HG03442 (cell line): ENCODE data around the gene CYP27C1.
A peak's percentile ranks its signal among the peaks of the same experiment; 100 is the strongest.
"Not testable (repeated sequence)": the region's sequence is repeated elsewhere in the genome, so short reads cannot be mapped to it uniquely, and the experiment has no call there.

Source experiments
- ATAC-seq: cut with Tn5 transposase; IDR thresholded peaks from one replicate; pipeline ENCODE4 v1.9.1; 2021; ENCODE audit warnings: mild to moderate bottlenecking, moderate library complexity; ENCODE audit not compliant: unreplicated experiment

CYP27C1 gene

DNA sequence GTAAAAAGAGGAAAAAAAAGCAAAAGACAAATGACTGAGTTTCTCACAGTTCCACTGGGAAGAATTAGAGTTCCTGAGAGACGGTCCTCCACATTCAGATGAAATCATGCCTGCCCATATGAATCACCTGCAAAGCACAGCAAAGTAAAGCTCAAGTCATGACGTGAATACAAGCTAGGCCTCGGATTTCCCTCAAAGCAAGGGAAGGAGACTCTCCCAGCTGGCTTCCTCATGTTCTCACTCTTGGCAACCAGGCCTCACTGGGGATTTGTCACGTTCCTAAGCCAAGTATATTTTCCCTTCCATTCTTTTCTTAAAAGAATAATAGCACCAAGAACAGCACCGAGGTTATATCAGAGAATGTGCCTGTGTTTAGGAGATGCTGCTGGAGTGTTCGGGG is 47.0 kb downstream of the CYP27C1 start:
- no peak for ATAC-seq

DNA sequence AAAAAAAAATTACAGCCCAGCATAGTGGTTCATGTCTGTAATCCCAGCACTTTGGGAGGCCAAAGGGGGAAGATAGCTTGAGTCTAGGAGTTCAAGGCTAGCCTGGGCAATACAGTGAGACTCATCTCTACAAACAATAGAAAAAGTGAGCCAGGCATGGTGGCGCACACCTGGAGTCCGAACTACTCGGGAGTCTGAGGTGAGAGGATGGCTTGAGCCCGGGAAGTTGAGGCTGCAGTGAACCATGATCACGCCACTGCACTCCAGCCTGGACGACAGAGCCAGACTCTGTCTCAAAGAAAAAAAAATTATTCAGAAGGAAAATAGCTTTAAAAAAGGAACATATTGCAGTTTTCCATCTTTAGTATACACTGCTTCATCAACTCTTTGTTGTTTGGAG is 47.8 kb downstream of the CYP27C1 start:
- no peak for ATAC-seq

DNA sequence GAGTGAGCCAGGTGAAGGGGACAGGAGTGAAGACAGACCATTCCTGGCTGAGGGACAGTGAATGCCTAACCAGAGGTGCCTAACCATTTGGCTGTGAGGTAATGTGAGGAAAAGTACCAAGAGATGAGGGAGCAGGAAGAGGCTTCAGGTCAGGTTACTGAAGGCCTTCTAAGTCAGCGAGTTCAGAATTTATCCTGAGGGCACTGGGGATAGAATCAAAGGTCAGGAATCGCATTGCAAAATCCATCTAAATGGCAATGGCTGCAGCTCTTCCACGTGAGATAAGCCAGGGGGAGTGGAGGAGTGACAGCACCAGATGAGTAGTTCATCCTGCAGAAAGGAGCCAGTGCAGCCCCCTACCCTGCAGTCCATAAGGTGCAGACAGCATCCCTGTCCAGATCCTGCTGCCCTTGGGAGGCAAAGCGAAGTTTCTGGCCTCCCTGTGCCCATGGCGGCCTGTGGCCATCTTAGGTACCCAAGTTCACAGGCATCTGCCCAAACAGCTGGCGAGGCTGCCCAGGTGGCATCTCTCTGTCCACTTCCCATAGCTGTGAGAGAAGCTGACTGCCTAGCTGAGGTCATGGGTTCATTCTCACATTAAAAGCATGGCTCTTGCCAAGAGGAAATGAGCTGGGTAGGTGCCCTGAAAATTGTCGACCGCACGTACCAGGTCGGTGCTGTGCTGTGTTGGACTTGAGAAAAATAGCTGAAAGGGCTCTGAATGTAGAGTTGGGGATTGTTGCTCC is 49.5 kb downstream of the CYP27C1 start:
- ATAC-seq, result no peak

DNA sequence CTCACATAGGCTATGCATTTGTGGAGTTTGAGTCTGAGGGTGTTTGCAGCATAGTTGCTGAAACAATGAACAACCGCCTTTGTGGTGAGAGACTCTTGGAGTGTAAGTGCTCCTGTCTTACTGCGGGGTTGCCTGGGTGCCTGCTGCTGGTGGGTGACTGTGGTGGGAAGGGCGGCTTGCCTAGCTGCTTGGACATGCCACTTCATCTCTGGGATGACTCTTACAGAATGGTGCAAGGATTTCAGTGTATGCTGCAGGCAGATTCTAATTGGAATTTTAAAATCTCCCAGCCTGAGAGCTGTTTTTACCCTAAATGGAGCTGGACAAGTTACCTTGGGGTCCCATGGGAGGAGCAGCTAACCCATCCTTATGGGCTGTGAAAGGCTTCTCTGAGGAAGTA is 50.1 kb downstream of the CYP27C1 start:
- ATAC-seq, result no peak

DNA sequence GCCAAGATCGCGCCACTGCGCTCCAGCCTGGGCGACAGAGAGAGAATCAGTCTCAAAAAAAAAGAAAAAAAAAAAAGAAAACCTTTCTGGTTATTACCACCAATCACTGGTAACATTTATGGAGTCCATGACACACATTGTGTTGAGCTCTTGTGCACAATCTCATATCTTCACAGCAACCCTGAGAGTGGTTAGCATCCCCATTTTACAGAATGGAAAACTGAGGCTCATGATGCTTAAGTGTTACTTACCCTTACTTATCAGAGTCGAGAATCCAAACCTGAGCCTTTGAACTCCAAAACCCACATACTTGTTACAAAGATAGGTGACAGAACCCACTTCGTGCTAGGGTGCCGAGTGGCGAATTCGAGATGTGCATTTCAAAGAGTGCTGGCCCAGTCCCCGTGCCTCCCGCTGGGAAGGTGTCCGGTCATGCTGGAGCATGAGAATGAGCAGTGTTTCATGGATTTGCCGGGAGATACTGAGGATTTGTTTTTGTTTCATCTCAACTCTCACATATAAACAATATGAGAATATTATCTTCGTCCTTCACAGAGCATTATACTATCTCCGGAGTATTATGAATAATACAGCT is 50.9 kb downstream of the CYP27C1 start:
- ATAC-seq, result no peak

DNA sequence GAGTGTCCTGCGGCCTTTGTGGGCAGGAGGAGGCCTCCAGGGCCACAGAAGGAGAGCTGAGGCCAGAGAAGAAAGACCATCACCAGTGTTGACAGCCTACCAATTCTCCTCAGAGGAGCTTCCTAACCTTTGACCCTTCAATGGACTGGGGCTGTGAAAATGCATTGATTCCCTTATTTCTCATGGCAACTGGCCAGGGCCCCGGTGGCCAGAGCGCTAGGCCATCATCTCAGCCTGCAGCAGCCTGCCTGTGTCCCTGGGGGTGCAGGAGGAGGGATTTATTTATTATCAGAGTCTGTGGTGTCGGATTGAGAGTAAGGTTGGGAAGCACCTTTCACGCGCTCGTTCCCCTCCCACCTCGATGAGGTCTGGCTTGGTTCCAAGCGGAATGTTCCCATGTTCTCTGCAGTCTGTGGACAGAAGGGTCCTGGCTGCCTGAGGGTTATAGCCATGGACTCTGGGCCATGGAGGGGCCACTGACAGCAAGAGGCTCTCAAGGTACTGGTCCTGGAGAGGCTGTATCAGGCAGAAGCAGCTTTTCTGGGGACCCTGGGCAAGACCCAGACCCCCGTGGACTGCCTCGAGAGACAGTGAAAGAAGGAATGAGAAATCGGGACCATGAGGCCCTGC is 53.8 kb downstream of the CYP27C1 start:
- ATAC-seq, result no peak

DNA sequence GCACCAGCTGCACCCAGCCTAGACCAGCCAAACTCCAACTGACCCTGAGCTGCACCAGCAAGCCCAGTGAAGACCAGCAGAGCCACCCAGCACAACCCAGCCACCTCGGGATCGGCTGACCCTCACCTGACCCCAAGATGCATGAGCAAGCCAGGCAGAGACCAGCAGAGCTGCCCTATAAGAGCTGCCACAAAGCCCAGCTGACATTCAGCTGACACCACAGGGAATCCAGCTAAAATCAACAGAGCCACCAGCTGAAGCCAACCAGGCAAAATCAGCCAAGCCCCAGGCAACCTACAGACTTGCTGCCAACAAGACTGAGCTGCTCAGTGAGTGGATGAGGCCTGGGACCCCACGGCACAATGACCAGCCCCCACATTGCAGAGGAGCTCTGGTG is 54.6 kb downstream of the CYP27C1 start:
- ATAC-seq, result no peak

DNA sequence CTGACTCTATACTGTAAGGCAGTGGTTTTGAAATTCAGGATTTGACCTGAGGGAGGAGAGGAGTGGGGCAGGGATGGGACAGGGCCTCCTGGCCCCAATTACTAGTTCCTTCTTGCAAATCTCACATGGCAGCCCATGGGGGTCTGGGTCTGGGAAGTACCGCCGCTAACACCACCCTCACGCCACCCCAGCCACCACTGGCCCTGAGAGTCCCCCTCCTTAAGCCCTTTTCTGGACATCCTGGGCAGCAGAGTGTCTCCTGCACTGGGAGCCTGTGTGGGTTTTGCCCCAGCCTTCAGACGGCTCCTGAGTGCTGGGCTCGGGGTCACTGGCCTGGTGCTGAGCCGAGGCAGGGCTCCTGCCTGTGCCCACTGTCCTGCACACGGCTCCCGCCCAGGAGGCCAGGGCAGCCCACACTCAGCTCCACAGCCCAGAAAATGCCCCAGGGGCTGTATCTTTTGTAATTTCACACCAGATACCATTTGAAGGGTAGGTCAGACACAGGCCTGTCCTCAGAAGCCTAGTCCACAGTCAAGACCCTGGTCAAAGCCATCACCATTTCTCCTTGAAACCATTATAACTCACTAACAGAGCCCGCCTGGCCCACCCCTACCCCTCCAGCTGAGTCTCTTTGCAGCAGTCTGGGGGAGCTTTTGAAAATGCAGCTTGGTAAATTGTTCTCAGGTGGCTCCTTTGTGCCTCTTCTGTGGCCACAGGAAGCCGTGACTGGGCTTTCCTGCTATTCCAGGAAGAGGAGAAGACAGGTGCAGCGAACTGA is 55.1 kb downstream of the CYP27C1 start:
- no peak for ATAC-seq

DNA sequence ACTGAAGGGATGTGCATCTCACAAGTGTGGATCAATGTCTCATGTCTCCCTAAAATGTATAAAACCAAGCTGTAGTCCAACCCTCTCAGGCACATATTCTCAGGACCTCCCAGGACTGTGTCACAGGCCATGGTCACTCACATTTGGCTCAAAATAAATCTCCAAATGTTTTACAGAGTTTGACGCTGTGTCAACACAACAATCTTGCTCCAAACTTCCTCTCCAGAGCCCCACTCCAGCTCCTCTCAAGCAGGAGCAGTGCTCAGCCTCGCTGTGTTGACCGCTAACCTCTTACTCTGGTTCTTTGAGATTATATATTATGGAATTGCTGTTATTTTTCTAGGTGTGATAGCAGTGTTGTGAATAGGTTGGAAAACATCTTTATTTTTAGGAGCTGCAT is 56.2 kb downstream of the CYP27C1 start:
- no peak for ATAC-seq

DNA sequence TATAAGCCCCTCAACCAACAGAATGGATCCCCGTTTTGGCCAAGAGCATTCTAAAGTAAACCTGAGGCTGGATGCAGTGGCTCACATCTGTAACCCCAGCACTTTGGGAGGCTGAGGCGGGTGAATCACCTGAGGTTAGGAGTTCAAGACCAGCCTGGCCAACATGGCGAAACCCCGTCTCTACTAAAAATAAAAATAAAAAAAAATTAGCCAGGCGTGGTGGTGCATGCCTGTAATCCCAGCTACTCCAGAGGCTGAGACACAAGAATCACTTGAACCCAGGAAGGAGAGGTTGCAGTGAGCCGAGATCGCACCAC is 57.1 kb downstream of the CYP27C1 start:
- ATAC-seq, result not testable (repeated sequence)

DNA sequence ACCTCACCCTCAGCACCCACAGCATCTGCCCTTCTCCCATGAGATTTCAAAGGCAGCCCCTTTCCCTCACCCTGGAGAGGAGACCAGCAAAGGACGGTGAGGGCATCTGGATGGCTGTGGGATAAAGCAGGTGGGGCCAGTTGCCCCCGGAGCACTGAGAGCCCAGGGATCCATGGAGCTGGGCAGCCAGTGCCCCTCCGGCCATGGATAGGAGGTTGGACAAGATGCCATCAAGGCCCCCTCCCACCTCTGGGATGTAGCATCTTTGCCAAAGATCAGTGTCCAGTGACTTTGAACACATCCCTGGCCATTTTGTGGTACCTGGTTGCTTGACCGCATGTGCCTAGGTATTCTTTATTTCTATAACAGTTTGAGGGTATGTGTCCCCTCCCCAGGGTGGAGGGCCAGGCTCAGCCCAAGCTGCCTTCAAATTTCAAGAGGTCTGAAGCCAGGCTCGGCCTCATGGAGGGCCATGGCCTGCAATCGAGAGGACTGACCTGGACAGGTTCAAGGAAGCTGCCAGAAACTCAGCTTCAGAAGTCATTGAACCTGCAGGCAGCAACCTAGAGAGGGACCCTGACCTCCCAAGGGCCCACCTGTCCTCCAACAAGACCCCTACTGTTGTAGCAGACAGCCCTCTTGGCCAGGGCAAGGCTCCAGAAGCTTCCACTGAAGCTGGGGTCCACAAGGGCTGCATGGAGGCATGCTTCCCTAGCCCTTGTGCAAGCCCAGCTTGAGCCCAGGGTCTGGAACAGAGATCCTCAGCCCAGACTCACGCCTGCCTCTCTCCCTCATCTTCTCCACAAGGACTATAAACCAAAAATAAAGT is 57.6 kb downstream of the CYP27C1 start:
- ATAC-seq, result no peak

DNA sequence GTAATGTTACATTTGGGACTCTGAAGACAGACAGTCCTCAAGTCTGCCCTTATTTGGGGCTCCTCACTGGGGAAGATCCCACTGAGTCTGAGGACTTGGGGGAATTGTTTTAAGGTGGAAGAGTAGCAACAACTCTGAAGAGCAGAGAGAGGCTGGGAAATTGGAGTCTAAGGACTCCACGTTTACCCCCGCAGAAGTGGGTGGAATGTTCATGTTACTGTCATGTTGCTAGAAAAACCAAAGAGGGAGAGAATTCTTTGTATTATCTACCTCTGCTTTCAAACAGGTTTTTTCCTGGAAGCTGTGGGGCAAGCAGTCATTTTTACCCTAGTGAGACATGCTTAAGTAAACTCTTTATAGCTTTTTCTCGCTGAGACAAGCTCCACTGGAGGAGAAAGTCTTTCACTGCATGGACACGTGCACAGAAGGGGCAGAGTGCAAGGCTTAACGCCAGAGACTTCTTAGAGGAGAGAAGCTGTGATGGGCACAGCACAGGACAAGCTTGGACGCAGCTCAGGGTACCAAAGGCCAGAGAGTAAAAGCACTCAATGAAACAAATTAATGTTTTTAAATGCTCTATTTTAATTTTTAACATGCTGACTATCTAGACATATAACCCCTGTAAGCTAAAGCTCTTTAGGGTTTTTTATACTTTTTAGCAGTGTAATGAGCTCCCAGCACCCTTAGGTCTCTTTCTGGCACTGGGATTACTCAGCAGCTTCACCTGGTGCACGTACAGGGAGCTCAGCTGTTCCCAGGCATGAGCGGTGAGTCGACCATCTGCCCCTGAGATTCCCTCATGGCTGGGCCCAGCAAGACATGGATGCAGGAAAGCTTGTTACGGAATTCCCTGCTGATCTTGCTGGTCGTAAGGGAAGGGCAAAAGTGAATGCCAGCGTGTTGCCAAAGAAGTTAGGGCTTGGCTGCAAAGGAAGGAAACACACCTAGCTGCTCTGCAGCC is 58.6 kb downstream of the CYP27C1 start:
- ATAC-seq, result no peak

DNA sequence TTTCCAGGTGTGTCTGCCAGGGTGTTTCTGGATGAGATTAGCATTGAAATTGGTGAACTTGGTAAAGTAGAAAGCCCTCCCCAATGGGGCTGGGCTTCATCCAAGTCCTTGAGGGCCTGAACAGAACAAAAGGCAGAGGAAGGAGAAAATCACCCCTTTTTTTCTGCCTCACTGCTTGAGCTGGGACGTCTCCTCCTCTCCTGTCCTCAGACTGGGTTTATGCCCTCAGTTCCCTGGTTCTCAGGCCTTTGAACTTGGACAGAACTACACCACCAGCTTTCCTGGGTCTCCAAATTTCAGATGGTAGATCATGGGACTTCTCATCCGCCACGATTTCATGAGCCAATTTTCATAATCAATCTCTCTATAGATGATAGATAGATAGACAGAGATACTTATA is 59.4 kb downstream of the CYP27C1 start:
- no peak for ATAC-seq

DNA sequence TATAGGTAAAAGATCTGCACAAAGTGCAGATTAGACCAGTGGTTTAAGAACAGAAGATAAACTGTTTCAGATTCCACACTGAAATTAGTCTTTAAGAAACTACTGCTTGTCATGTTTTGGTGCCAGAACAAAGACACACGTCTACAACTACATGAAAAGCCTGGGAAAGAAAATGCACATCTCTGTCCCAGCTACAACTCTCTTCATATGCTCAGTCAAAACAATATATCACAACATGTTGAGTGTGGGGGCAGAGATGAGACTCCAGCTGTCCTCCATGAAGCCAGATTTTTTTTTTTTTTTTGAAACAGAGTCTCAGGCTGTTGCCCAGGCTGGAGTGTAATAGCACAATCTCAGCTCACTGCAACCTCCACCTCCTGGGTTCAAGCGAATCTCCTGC is 60.6 kb downstream of the CYP27C1 start:
- no peak for ATAC-seq

DNA sequence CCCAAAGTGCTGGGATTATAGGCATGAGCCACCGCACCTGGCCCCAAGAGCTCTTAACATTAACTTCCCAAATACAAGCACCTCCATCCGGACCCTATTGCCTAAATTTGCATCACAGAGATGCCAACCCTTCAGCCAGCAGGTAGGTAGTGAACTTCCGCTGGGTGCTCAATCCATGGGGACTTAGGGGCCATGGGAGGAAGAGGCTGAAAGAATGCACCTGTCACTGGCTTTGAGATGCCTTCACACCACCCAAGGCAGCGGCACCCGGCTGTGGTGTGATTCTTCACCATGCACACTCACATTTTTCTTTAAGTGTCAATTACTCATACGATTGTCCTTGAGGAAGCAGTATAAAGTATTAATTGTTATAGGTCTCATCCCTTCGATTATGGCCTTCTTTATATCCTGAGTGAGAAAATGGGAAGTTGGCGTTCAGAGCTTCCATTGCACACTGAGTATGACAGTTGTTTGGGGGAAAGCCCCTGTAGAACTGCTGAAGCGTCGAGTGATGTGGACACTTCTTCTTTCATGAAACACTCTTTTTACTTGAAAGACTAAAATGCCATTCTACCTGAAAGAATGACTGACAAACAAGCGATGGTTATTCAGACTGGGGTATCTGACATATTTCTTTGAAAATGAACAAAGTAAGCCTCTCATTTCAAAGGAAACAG is 61.3 kb downstream of the CYP27C1 start:
- peak; percentile 79 for ATAC-seq

DNA sequence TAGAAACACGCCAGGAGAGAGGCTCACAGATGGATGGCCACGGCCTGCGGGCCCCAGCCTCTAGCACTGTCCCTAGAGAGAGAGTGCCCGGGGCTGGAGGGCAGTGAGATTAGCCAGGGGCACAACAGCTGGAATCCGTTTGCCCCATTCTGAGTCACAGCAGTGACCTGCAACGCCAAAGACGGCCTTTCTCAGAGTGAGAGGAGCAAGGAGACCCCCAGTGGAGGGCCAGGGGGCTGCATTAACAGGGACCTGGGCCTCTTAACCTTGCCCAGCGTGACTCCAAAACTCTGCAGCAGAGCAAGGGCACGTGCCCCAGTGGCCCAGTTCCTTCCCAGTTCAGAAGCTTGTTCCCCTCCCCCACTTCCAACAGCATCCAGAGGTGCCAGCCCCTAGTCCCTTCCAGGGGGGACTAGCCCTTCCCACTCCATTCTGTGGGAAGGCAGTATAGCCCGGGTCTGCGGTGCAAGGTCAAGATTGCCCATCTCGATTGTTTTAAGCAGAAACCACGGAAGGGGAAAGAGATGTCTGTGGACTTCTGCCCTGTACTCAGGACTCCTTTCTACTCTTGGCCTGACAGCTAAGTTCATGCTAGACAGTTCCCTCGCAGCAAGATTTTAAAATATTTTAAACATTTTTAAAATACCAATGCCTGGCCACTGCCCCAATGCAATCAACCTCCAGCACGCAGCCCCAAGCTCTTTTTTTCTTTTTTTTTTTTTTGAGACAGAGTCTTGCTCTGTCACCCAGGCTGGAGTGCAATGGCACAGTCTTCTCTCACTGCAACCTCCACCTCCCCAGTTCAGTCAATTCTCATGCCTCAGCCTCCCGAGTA is 62.2 kb downstream of the CYP27C1 start:
- ATAC-seq, result no peak

DNA sequence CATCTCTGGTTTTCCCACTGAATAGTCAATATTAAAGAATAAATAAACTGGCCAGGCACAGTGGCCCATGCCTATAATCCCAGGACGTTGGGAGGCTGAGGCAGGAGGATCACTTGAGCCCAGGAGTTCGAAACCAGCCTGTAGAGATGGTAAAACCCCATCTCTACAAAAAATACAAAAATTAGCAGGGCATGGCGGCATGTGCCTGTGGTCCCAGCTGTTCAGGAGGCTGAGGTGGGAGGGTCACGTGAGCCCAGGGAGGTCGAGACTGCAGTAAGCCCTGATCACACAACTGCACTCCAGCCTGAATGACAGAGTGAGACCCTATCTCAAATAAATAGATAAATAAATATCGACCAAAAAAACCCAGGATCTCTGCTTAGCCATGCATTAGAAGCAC is 63.0 kb downstream of the CYP27C1 start:
- ATAC-seq, result no peak

DNA sequence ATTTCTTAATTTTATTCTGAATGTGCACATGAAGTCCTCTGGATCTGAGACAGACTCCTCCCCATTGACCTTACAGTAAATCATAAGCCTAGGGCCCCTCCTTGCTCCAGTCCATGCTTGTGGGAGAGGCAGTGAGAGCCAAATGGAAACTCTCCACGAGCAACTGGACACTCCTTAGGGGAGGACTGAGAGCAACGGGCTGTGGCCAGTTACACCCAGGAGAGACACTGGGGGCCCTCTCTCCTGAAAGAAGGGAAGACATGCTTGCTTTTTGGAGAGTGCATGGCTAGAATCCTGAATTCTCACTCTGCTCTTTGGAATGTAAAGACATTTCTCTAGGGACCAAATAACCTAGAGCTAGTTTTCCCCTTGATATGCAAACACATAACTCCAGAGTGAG is 64.2 kb downstream of the CYP27C1 start:
- ATAC-seq, result no peak
